ENCODE measurements around the gene ZNF600. TPM values are rescaled to one million over a fixed set of nuclear protein-coding genes. Genes with fewer than 3 reads are reported as not detected.
A peak's percentile ranks its signal among the peaks of the same experiment; 100 is the strongest.
"Not testable (repeated sequence)": the region's sequence is repeated elsewhere in the genome, so short reads cannot be mapped to it uniquely, and the experiment has no call there.

ZNF600 gene
- 28.3 and 45.7 TPM in 2 replicates for total RNA-seq (2011; cell fraction: chromatin; rRNA removed; ENCODE audit: low replicate concordance)
- total RNA-seq (2011; cell fraction: nucleolus; rRNA removed), result 21.7 and 30.5 TPM in 2 replicates
- total RNA-seq (2011; cell fraction: nucleoplasm; rRNA removed), result 24.0 and 26.4 TPM in 2 replicates
- total RNA-seq (2014; rRNA removed) (4.6 and 5.7 TPM in 2 replicates), total RNA-seq (2014; rRNA removed; fragmentation: Illumina TruSeq; extraction: Trizol) (16.7 and 18.3 TPM in 2 replicates), total RNA-seq (2015; rRNA removed; fragmentation: Illumina TruSeq; extraction: Trizol) (17.6 and 18.9 TPM in 2 replicates), total RNA-seq (2021) (12.1 and 14.8 TPM in 2 replicates), polyA plus RNA-seq (2011; rRNA removed) (15.9 and 21.5 TPM in 2 replicates), polyA plus RNA-seq (2014; fragmentation: Illumina TruSeq; extraction: Trizol) (17.1 and 21.4 TPM in 2 replicates), polyA plus RNA-seq (2014; fragmentation: Nextera tagmentation; extraction: Ambion mirVana) (10 to 100 TPM; 14.9 to 18.0 TPM), polyA plus RNA-seq (2014; rRNA removed) (11.6 and 14.8 TPM in 2 replicates), polyA minus RNA-seq (2011; rRNA and poly(A)+ RNA removed) (23.8 and 24.2 TPM in 2 replicates), Bru-seq, nascent RNA (percentile 73 among the genes with signal in this experiment), BruChase-seq, experiment 1, labeled RNA remaining after a 2-hour chase (percentile 72 among the genes with signal in this experiment), BruChase-seq, experiment 2, labeled RNA remaining after a 6-hour chase (percentile 69 among the genes with signal in this experiment)
- 8.4 and 12.5 TPM in 2 replicates for polyA plus RNA-seq (2011; cell fraction: cytosol; rRNA removed)
- 41.2 and 53.1 TPM in 2 replicates for polyA plus RNA-seq (2011; cell fraction: nucleus; rRNA removed)
- polyA plus RNA-seq (2012), result 8.3 and 10.3 TPM in 2 replicates
- 12.4 and 15.4 TPM in 2 replicates for polyA minus RNA-seq (2011; cell fraction: cytosol; rRNA and poly(A)+ RNA removed)
- 22.3 and 32.9 TPM in 2 replicates for polyA minus RNA-seq (2011; cell fraction: nucleus; rRNA and poly(A)+ RNA removed)
- long read RNA-seq, experiment 1, transcript ZNF600-208 (4 exons, 3,645 nt), result major isoform, 19 of 39 reads
- long read RNA-seq, experiment 1, partial matches to known transcripts, result 2 of 39 reads
- long read RNA-seq, experiment 1, other reads (novel, unspliced or antisense), result 15 of 39 reads
- long read RNA-seq, experiment 2, transcript ZNF600-208 (4 exons, 3,645 nt), result major isoform, 7 of 18 reads
- long read RNA-seq, experiment 2, partial matches to known transcripts, result 0 of 18 reads
- long read RNA-seq, experiment 2, other reads (novel, unspliced or antisense), result 7 of 18 reads
- long read RNA-seq, experiment 3, transcript ZNF600-208 (4 exons, 3,645 nt), result major isoform, 8 of 9 reads
- long read RNA-seq, experiment 3, partial matches to known transcripts, result 0 of 9 reads
- long read RNA-seq, experiment 3, other reads (novel, unspliced or antisense), result 1 of 9 reads

DNA sequence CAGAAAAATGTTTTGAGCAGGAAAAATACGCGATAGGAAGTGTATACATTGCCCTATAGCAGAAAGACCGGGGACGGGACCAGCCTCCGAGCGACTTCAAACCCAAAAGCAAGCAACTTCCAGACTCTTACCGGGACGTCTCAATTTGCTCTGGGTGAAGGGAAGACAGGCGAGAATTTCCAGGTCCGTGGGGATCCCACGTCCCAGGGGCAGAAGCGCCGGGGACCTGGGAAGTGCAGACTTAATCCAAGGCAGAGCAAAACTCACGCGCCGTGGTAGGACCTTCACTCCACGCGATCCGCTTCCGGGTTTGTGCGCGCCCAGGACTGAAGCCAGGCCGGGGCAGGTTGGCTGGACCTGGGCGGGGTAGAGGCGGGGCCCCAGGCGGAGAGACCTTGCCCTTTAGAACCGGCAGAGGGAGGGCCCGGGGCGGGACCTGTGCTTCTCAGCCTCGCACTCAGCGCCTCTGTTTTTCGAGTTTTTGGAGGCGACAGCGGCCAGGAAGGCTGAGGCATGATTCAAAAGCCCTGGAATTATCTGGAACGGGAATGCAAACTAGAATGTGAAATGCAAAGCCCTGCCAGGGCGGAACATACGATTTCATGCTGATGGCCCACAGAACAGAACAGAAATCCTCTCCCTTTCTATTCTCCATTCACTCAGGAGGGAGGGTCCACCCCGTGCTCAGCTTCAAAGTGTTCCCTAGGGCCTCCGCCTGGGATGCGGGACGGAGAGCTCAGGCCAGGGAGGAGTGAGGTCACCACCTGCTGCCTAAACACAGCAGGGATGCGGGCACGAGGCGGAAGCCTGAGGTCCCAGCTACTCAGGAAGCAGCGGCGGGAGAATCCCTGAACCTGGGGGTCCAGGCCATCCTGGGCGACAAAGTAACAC is at the start of gene ZNF600:
Gene ZNF600, minus strand, starts transcription at position 328 of the 891 bp plus-strand sequence. CDS start 7,903 bp downstream, outside the sequence.
- Histone ChIP-seq H3K4me2 (ENCODE audit: insufficient read depth, low read length) (peak within 1 kb of the TSS; percentile 88), H3K79me2 (ENCODE audit: control insufficient read depth, insufficient read depth, low read length) (peaks cover 16% of the 10 kb centered on the region), H3K4me3 (peak within 1 kb of the TSS; percentile 90), H2AFZ (ENCODE audit: low read depth, low read length) (peak within 1 kb of the TSS; percentile 96), H3K27ac (ENCODE audit: extremely low read depth, low read depth, low read length) (peak within 1 kb of the TSS; percentile 83), H3K9ac (ENCODE audit: insufficient read depth in 1 of 2, low read depth in 2 of 2, low read length in 2 of 2) (peak within 1 kb of the TSS; percentile 91 to 95), H3K4me1 (replicated peaks in 1 of 2; ENCODE audit: control insufficient read depth in 2 of 2, insufficient read depth in 2 of 2, low read length in 2 of 2) (peaks cover 0 to 19% of the 10 kb centered on the region in 2 experiments; a peak in 2 of 5 replicates)
- peak; percentile 79 to 93 (median 86) for DNase-seq (ENCODE audit: extremely low read depth in 1 of 4, low spot score in 3 of 4)
- H4K20me1 ChIP-seq (replicated peaks; ENCODE audit: control insufficient read depth, insufficient read depth, low read length); intact Hi-C loops (cut with micrococcal nuclease); H3K9me1 ChIP-seq (ENCODE audit: control insufficient read depth, insufficient read depth, low read length); in situ Hi-C loops (cut with MboI); BruUV-seq (replicated peaks); H3K36me3 ChIP-seq (ENCODE audit: control insufficient read depth, insufficient read depth, low read length); H3K27me3 ChIP-seq (ENCODE audit: control insufficient read depth in 2 of 2, insufficient read depth in 2 of 2, low read length in 2 of 2); H3K9me3 ChIP-seq (replicated peaks; ENCODE audit: control insufficient read depth, insufficient read depth, low read depth, low read length); CTCF ChIA-PET (ENCODE audit: low intra/inter-chr PET ratio); TF ChIP-seq NR2C2 (CRISPR knock-in tag; IDR thresholded peaks at IDR 0.05): not testable (repeated sequence)
- POLR2A ChIA-PET, result interaction anchor here (0.6 kb wide), 1 partner anchor 118 kb away, joined by 3 read pairs; no protein-coding TSS in a partner anchor
- ATAC-seq, result peak; percentile 100
- 12% methylated on average over 39 of the region's 47 CpGs for WGBS (ENCODE audit: insufficient coverage, low coverage, missing lambda C conversion rate)
- FAIRE-seq, result peak; percentile 89
- peak in 1 of 2 experiments; percentile 72; a peak in 2 of 4 replicates for TF ChIP-seq HDAC1 (IDR thresholded peaks at IDR 0.05)
- peak; percentile 77 for TF ChIP-seq NR2C2 (tag; IDR thresholded peaks at IDR 0.05)
- TF ChIP-seq, protein P1, sequence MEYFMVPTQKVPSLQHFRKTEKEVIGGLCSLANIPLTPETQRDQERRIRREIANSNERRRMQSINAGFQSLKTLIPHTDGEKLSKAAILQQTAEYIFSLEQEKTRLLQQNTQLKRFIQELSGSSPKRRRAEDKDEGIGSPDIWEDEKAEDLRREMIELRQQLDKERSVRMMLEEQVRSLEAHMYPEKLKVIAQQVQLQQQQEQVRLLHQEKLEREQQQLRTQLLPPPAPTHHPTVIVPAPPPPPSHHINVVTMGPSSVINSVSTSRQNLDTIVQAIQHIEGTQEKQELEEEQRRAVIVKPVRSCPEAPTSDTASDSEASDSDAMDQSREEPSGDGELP (CRISPR knock-in tag; IDR thresholded peaks at IDR 0.05; ENCODE audit: borderline replicate concordance), result peak; percentile 56
- peak; percentile 20 for TF ChIP-seq HMGN3 (IDR thresholded peaks at IDR 0.05; ENCODE audit: borderline replicate concordance, extremely low read depth, insufficient read length, low read depth, low read length)
- peak; percentile 83 for TF ChIP-seq KDM5B (IDR thresholded peaks at IDR 0.05; ENCODE audit: insufficient replicate concordance, low read depth, low read length)
- peak; percentile 52 for TF ChIP-seq TBP (optimal IDR thresholded peaks at IDR 0.05; ENCODE audit: low read depth, low read length)
- peak; percentile 93 for TF ChIP-seq ELF1 (tag; IDR thresholded peaks at IDR 0.05)
- TF ChIP-seq, protein P2, sequence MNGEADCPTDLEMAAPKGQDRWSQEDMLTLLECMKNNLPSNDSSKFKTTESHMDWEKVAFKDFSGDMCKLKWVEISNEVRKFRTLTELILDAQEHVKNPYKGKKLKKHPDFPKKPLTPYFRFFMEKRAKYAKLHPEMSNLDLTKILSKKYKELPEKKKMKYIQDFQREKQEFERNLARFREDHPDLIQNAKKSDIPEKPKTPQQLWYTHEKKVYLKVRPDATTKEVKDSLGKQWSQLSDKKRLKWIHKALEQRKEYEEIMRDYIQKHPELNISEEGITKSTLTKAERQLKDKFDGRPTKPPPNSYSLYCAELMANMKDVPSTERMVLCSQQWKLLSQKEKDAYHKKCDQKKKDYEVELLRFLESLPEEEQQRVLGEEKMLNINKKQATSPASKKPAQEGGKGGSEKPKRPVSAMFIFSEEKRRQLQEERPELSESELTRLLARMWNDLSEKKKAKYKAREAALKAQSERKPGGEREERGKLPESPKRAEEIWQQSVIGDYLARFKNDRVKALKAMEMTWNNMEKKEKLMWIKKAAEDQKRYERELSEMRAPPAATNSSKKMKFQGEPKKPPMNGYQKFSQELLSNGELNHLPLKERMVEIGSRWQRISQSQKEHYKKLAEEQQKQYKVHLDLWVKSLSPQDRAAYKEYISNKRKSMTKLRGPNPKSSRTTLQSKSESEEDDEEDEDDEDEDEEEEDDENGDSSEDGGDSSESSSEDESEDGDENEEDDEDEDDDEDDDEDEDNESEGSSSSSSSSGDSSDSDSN (IDR thresholded peaks at IDR 0.05; ENCODE audit: borderline replicate concordance in 1 of 2, low read depth in 2 of 2, low read length in 2 of 2), result 0 out of 4 replicates have a peak, but pooled peaks of 1 of the 2 experiments have one; percentile 18
- TF ChIP-seq ZFX (CRISPR knock-in tag; IDR thresholded peaks at IDR 0.05), result peak; percentile 68
- TF ChIP-seq RB1 (IDR thresholded peaks at IDR 0.05; ENCODE audit: low read depth), result peak; percentile 27; the same call in 1 of the 2 replicates
